Left ventricle myocardium inferior (tissue), 1 donor: Measurements from ENCODE around the gene PGM5. TPM values are rescaled to one million over a fixed set of nuclear protein-coding genes. Genes with fewer than 3 reads are reported as not detected.

Experiments used
- DNase-seq: peaks from one replicate; pipeline ENCODE4 v3.0.0-alpha.2; 2020
- H3K27ac ChIP-seq: fragments of 200-600 bp; replicated peaks from 2 replicates; pipeline ENCODE4 v1.8.0; 2021
- H3K27me3 ChIP-seq: fragments of 200-600 bp; 2 replicates; pipeline ENCODE4 v1.8.0; 2021; ENCODE audit warnings: low read depth
- H3K36me3 ChIP-seq: fragments of 200-600 bp; 2 replicates; pipeline ENCODE4 v1.8.0; 2021
- H3K4me1 ChIP-seq: fragments of 200-600 bp; 2 replicates; pipeline ENCODE4 v1.8.0; 2021
- H3K4me3 ChIP-seq: fragments of 200-600 bp; 2 replicates; pipeline ENCODE4 v1.8.0; 2021; ENCODE audit warnings: mild to moderate bottlenecking, moderate library complexity
- H3K9me3 ChIP-seq: fragments of 200-600 bp; replicated peaks from 2 replicates; pipeline ENCODE4 v1.8.0; 2021
- intact Hi-C: fragments of 100-400 bp; cut with micrococcal nuclease; formaldehyde crosslinking; loops from one replicate; pipeline ENCODE4 v1.11.0; 2022
- total RNA-seq: library from RNA; stranded (reverse); fragmentation: NEBNext Ultra II Directional; extraction: Animal tissue kit (Norgen Biotek cat#: 25700); gene quantifications from one replicate; pipeline ENCODE4 v1.2.1, GENCODE V29; 2021
- TF ChIP-seq, protein P1 (sequence below): fragments of 200-600 bp; IDR thresholded peaks from 2 replicates; pipeline ENCODE4 v1.8.0; 2021; ENCODE audit warnings: antibody characterized with exemption, mild to moderate bottlenecking, borderline replicate concordance
- donor health status: DM: no; HTN: yes; CAD: no; lungs with severe emphysema.

PGM5 gene
- total RNA-seq, 1 donor from 2014 or later = 190 TPM

DNA sequence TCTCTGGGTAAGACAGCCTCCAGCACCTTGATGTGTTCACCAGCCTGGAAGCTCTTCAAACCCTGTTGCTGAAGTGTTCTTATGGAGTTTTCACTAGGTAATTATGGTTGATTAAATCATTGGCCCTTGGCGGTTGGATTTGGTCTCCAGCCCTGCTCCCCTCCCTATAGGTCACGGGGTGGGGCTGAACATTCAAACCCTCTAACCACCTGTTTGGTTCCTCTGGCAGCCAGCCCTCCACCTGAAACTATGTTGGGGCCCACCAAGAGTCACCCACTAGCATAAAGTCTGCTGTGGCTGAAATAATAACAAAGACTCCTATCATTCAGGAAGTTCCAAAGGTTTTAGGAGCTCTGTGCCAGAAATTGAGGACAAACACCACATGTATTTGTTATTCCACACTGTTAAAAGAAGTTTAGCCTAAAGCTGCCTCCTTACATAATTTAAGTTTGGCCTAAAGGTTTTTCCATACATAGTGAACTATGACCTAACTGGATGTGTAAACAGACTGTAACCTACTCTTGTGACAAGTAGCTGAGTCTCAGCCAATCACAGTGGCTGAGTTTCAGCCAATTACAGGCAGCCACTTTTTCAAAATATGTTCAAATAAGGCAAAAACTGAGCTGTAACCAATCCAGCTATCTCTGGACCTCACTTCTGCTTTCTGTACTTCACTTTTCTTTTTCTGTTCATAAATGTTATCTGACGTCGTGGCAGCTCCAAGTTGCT lies 149.4 kb downstream of the PGM5 start:
- Histone ChIP-seq H3K36me3 (peaks cover 26% of the 10 kb centered on the region), H3K27ac (peak overlapping the region; percentile 86), H3K4me1 (peaks cover 71% of the 10 kb centered on the region), H3K9me3 (no peaks in the 10 kb centered on the region), H3K27me3 (no peaks in the 10 kb centered on the region), H3K4me3 (no peak overlapping the region)
- intact Hi-C loops = loop anchor here (10.0 kb wide), 1 partner anchor 81 kb away; no protein-coding TSS in a partner anchor
- DNase-seq = no peak
- TF ChIP-seq, protein P1, sequence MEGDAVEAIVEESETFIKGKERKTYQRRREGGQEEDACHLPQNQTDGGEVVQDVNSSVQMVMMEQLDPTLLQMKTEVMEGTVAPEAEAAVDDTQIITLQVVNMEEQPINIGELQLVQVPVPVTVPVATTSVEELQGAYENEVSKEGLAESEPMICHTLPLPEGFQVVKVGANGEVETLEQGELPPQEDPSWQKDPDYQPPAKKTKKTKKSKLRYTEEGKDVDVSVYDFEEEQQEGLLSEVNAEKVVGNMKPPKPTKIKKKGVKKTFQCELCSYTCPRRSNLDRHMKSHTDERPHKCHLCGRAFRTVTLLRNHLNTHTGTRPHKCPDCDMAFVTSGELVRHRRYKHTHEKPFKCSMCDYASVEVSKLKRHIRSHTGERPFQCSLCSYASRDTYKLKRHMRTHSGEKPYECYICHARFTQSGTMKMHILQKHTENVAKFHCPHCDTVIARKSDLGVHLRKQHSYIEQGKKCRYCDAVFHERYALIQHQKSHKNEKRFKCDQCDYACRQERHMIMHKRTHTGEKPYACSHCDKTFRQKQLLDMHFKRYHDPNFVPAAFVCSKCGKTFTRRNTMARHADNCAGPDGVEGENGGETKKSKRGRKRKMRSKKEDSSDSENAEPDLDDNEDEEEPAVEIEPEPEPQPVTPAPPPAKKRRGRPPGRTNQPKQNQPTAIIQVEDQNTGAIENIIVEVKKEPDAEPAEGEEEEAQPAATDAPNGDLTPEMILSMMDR = no peak

DNA sequence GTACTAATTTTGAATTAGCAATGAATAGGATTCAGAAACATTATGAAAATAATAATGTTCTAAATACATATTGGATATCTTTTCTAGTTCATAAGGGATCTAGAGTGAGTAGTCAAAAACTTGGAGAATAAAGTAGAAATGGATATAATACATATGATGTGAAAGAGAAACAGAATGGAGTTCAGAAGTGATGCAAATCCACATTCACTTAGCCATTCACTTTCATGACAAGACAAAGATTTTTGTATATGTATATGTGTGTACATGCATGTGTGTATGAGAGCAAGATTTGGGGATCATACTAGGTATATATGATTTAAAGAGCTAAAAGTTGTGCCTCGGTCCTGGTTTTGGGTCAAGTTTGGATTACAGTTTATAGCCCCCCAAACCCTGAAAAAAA lies 150.1 kb downstream of the PGM5 start:
- H3K27me3 ChIP-seq = no peaks in the 10 kb centered on the region
- TF ChIP-seq, protein P1 = no peak
- H3K36me3 ChIP-seq = peaks cover 19% of the 10 kb centered on the region
- H3K27ac ChIP-seq = peak overlapping the region; percentile 86
- H3K9me3 ChIP-seq = no peaks in the 10 kb centered on the region
- intact Hi-C loops = loop anchor here (10.0 kb wide), 1 partner anchor 82 kb away; no protein-coding TSS in a partner anchor
- DNase-seq = no peak
- peaks cover 64% of the 10 kb centered on the region for H3K4me1 ChIP-seq
- no peak overlapping the region for H3K4me3 ChIP-seq

DNA sequence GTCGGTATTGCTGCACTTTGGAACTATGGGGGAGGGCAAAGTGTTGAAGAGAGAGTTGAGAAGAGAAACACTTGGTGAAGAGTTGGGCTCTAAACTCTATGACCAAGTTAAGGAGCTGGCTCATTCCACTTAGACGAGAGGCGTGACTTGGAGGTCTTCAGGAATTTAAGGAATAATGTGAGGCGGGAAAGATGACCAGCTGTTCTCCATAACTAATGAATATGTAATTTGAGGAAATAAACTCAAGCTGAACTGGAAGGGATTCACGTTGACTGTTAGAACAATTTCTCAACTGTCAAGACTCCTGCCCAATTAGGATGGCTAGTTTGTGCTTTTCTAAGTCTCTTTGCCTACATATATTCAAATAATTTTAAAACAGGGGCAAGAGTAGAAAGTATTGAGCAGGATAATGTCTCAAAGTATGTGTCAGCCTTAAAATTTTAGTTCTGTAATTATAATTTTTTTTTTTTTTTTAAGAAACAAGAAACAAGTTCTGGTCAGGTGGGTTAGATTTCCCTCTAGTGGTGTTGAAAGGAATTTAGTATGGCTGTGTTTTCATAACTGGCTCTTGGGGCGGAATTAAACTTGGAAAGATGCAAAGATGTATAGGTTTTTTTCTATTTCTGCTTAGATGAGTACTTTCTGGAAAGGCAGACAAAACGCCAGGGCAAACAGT lies 150.9 kb downstream of the PGM5 start:
- Histone ChIP-seq H3K4me3 (no peak overlapping the region), H3K27me3 (no peaks in the 10 kb centered on the region), H3K4me1 (peaks cover 57% of the 10 kb centered on the region), H3K36me3 (peaks cover 17% of the 10 kb centered on the region), H3K9me3 (no peaks in the 10 kb centered on the region), H3K27ac (peak overlapping the region; percentile 86)
- TF ChIP-seq, protein P1 = peak; percentile 81
- DNase-seq = no peak
- intact Hi-C loops = loop anchor here (10.0 kb wide), 1 partner anchor 82 kb away; no protein-coding TSS in a partner anchor

DNA sequence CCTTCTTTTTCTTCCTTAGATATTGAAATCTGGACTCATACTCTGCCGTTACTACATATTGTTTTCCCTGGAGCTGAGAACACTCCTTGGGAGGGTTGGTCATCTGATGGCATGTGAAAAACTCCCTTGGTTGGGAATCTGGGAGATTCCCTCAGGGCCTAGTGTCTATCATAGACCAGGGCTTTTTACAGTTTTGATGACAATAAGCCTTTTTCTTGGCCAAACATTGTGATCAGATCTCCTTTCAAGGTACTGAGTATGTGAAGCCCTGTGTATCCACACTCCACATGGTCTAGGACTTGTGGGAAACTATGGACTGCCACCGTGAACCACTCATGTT lies 151.4 kb downstream of the PGM5 start:
- Histone ChIP-seq H3K36me3 (peaks cover 16% of the 10 kb centered on the region), H3K4me3 (no peak overlapping the region), H3K4me1 (peaks cover 52% of the 10 kb centered on the region), H3K27ac (peak overlapping the region; percentile 86), H3K27me3 (no peaks in the 10 kb centered on the region), H3K9me3 (no peaks in the 10 kb centered on the region)
- intact Hi-C loops = loop anchor here (10.0 kb wide), 1 partner anchor 83 kb away; no protein-coding TSS in a partner anchor
- no peak for DNase-seq
- TF ChIP-seq, protein P1 = no peak

DNA sequence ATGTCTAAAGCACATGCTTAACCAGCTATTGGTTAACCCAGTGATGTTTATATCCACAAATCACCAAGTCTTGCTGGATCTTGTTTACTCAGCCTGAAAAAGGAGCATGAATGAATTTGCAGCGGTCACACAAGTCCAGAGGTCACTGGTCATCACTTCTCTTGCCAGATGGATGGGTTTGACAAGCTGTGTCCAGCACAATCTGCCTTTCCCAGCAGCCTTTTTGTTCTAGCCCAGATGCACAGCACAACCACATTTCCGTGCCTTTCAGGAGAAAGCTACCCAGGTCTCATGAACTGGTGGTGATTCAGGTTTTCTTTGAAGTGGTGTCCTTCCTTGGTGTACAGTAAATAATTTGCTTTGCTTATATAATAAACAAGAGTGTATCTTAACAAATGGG lies 152.1 kb downstream of the PGM5 start:
- H3K9me3 ChIP-seq = no peaks in the 10 kb centered on the region
- peaks cover 49% of the 10 kb centered on the region for H3K4me1 ChIP-seq
- no peak overlapping the region for H3K4me3 ChIP-seq
- no peak for DNase-seq
- H3K27me3 ChIP-seq = no peaks in the 10 kb centered on the region
- TF ChIP-seq, protein P1 = no peak
- peaks cover 12% of the 10 kb centered on the region for H3K36me3 ChIP-seq
- intact Hi-C loops = loop anchor here (10.0 kb wide), 1 partner anchor 84 kb away; no protein-coding TSS in a partner anchor
- H3K27ac ChIP-seq = peak overlapping the region; percentile 86
